ENCODE measurements around the gene ARHGAP21. TPM values are rescaled to one million over a fixed set of nuclear protein-coding genes. Genes with fewer than 3 reads are reported as not detected.

ARHGAP21 gene
- total and polyA plus RNA-seq, 2 donors (not counting 1 experiment from before 2014, with no cell fraction given): 5.3 to 25.5 TPM

DNA sequence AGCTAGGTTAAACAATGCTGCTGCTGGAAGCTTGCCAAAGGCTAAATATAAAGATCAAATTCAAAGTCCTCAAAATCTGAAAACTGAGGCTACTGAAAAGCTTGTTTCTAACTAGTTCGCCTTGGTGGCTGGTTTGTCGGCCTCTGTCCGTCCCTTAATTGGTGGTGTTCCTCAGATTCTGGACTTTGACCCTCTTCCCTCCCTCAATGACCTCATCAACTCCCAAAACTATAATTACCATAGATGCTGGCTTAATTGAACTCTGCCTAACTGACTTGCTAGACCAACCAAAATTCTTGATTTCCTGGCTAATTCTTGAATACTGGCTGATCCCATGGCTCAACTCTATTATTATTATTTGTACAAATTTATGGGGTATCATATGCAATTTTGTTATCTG lies 15.6 kb downstream of the ARHGAP21 start:
- Mint-ChIP-seq H3K9me3 (ENCODE audit: insufficient read depth) (no peaks in the 10 kb centered on the region), H3K4me1 (no peaks in the 10 kb centered on the region), H3K4me3 (no peak overlapping the region), H3K27ac (no peak overlapping the region), H3K27me3 (no peaks in the 10 kb centered on the region)
- WGBS (ENCODE audit: insufficient coverage): 100% methylated on average over 3 of the region's 3 CpGs
- ATAC-seq (ENCODE audit: low read depth) (no peak), DNase-seq (no peak)
- Histone ChIP-seq H2AFZ (ENCODE audit: insufficient read depth, low read depth, low read length, poor library complexity, severe bottlenecking) (no peak overlapping the region), H3K27me3 (replicated peaks in 1 of 4; ENCODE audit: control extremely low read depth in 1 of 4, control insufficient read depth in 3 of 4, insufficient read depth in 4 of 4, low read length in 3 of 4) (peaks cover 0 to 3% (median 0%) of the 10 kb centered on the region in 4 experiments), H3K4me2 (replicated peaks; ENCODE audit: low read depth, low read length, poor library complexity, severe bottlenecking) (no peak overlapping the region), H3K27ac (ENCODE audit: low read length in 2 of 2) (no peak overlapping the region), H3K36me3 (replicated peaks in 1 of 2; ENCODE audit: control extremely low read depth in 1 of 2, control insufficient read depth in 1 of 2, extremely low read depth in 1 of 2, insufficient read depth in 2 of 2, low read length in 1 of 2) (no peaks in the 10 kb centered on the region), H3K9ac (ENCODE audit: low read length) (no peak overlapping the region), H3K79me2 (ENCODE audit: control insufficient read depth, insufficient read depth, low read length) (no peaks in the 10 kb centered on the region), H3K9me3 (ENCODE audit: control extremely low read depth in 1 of 3, control insufficient read depth in 2 of 3, insufficient read depth in 1 of 3, low read length in 2 of 3) (no peaks in the 10 kb centered on the region), H3K4me1 (ENCODE audit: control insufficient read depth in 2 of 2, insufficient read depth in 2 of 2, low read length in 2 of 2) (no peaks in the 10 kb centered on the region), H4K20me1 (ENCODE audit: control insufficient read depth, insufficient read depth, low read length, poor library complexity, severe bottlenecking) (no peaks in the 10 kb centered on the region), H3K4me3 (ENCODE audit: control extremely low read depth in 1 of 5, extremely low read depth in 1 of 5, insufficient read depth in 1 of 5, low read depth in 2 of 5, low read length in 4 of 5) (no peak overlapping the region)
- no peak for TF ChIP-seq EZH2 (IDR thresholded peaks at IDR 0.05; ENCODE audit: borderline replicate concordance, insufficient read depth, low read depth, low read length, poor library complexity, severe bottlenecking)
- TF ChIP-seq, protein P1, sequence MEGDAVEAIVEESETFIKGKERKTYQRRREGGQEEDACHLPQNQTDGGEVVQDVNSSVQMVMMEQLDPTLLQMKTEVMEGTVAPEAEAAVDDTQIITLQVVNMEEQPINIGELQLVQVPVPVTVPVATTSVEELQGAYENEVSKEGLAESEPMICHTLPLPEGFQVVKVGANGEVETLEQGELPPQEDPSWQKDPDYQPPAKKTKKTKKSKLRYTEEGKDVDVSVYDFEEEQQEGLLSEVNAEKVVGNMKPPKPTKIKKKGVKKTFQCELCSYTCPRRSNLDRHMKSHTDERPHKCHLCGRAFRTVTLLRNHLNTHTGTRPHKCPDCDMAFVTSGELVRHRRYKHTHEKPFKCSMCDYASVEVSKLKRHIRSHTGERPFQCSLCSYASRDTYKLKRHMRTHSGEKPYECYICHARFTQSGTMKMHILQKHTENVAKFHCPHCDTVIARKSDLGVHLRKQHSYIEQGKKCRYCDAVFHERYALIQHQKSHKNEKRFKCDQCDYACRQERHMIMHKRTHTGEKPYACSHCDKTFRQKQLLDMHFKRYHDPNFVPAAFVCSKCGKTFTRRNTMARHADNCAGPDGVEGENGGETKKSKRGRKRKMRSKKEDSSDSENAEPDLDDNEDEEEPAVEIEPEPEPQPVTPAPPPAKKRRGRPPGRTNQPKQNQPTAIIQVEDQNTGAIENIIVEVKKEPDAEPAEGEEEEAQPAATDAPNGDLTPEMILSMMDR (IDR thresholded peaks at IDR 0.05): no peak
- CTCF ChIA-PET: interaction anchor here (1.1 kb wide), 1 partner anchor 65 kb away, joined by 3 read pairs; no protein-coding TSS in a partner anchor
- POLR2A ChIA-PET: no interaction called here
- intact Hi-C loops (cut with micrococcal nuclease): no loop called here

- H3K9me3 Mint-ChIP-seq (ENCODE audit: insufficient read depth): no peaks in the 10 kb centered on the region
- DNase-seq (no peak), ATAC-seq (ENCODE audit: low read depth) (no peak)
- no peak overlapping the region for H3K27ac ChIP-seq (ENCODE audit: low read length in 2 of 2)
- no peaks in the 10 kb centered on the region for H4K20me1 ChIP-seq (ENCODE audit: control insufficient read depth, insufficient read depth, low read length, poor library complexity, severe bottlenecking)
- ChIA-PET CTCF (interaction anchor here (1.1 kb wide), 1 partner anchor 64 kb away, joined by 3 read pairs; no protein-coding TSS in a partner anchor), POLR2A (no interaction called here)
- H3K79me2 ChIP-seq (ENCODE audit: control insufficient read depth, insufficient read depth, low read length): no peaks in the 10 kb centered on the region
- H3K9me3 ChIP-seq (ENCODE audit: control extremely low read depth in 1 of 3, control insufficient read depth in 2 of 3, insufficient read depth in 1 of 3, low read length in 2 of 3): no peaks in the 10 kb centered on the region
- no peak overlapping the region for H3K9ac ChIP-seq (ENCODE audit: low read length)
- no peak overlapping the region for H2AFZ ChIP-seq (ENCODE audit: insufficient read depth, low read depth, low read length, poor library complexity, severe bottlenecking)
- H3K4me3 Mint-ChIP-seq: no peak overlapping the region
- intact Hi-C loops (cut with micrococcal nuclease): no loop called here
- peaks cover 0 to 3% (median 0%) of the 10 kb centered on the region in 4 experiments for H3K27me3 ChIP-seq (replicated peaks in 1 of 4; ENCODE audit: control extremely low read depth in 1 of 4, control insufficient read depth in 3 of 4, insufficient read depth in 4 of 4, low read length in 3 of 4)
- no peaks in the 10 kb centered on the region for H3K4me1 ChIP-seq (ENCODE audit: control insufficient read depth in 2 of 2, insufficient read depth in 2 of 2, low read length in 2 of 2)
- H3K4me2 ChIP-seq (replicated peaks; ENCODE audit: low read depth, low read length, poor library complexity, severe bottlenecking): no peak overlapping the region
- H3K4me3 ChIP-seq (ENCODE audit: control extremely low read depth in 1 of 5, extremely low read depth in 1 of 5, insufficient read depth in 1 of 5, low read depth in 2 of 5, low read length in 4 of 5): no peak overlapping the region
- 71% methylated on average over 3 of the region's 3 CpGs for WGBS (ENCODE audit: insufficient coverage)
- TF ChIP-seq, protein P1 (IDR thresholded peaks at IDR 0.05): no peak
- TF ChIP-seq EZH2 (IDR thresholded peaks at IDR 0.05; ENCODE audit: borderline replicate concordance, insufficient read depth, low read depth, low read length, poor library complexity, severe bottlenecking): no peak
- no peak overlapping the region for H3K27ac Mint-ChIP-seq
- H3K4me1 Mint-ChIP-seq: no peaks in the 10 kb centered on the region
- H3K36me3 ChIP-seq (replicated peaks in 1 of 2; ENCODE audit: control extremely low read depth in 1 of 2, control insufficient read depth in 1 of 2, extremely low read depth in 1 of 2, insufficient read depth in 2 of 2, low read length in 1 of 2): no peaks in the 10 kb centered on the region
- H3K27me3 Mint-ChIP-seq: no peaks in the 10 kb centered on the region
These were observed 16.2 kb downstream of the ARHGAP21 start for GRCh38 chr10:24707445-24707844.

All from B cell (primary cell).